ENCODE measurements around the gene FLT3LG. TPM values are rescaled to one million over a fixed set of nuclear protein-coding genes. Genes with fewer than 3 reads are reported as not detected.

FLT3LG gene
- total and polyA plus RNA-seq, 2 of the 8 experiments (the other 6 are each of a cell fraction or from before 2014, with no cell fraction given), result 1.6 to 3.2 TPM

- Histone ChIP-seq H2BK20ac (ENCODE audit: low read length) (no peak overlapping the region), H3K23me2 (ENCODE audit: low read depth, low read length) (no peaks in the 10 kb centered on the region), H3K79me1 (ENCODE audit: low read depth, low read length) (no peaks in the 10 kb centered on the region), H2BK15ac (ENCODE audit: low read length) (no peak overlapping the region), H4K5ac (ENCODE audit: insufficient read length, low read depth, low read length) (no peak overlapping the region), H3K9me3 (ENCODE audit: insufficient read depth in 2 of 2, low read depth in 1 of 2, low read length in 1 of 2) (no peaks in the 10 kb centered on the region), H4K91ac (replicated peaks; ENCODE audit: insufficient read length, low read length) (peak overlapping the region; percentile 40), H2AFZ (ENCODE audit: low read length) (no peak overlapping the region), H3K4me1 (replicated peaks in 1 of 4; ENCODE audit: control insufficient read depth in 3 of 4, insufficient read depth in 4 of 4, low read length in 3 of 4) (0 out of 7 replicates have a peak, but pooled peaks cover 0 to 2% (median 0%) of the 10 kb centered on the region in 4 experiments), H3K4ac (replicated peaks; ENCODE audit: insufficient read length, low read depth, low read length) (no peak overlapping the region), H3K23ac (ENCODE audit: insufficient read length) (no peak overlapping the region), H2BK5ac (ENCODE audit: low read depth, low read length) (no peak overlapping the region), H3K27ac (ENCODE audit: low read depth, low read length) (no peak overlapping the region), H2AK5ac (ENCODE audit: low read depth, low read length) (no peak overlapping the region), H3K9ac (replicated peaks in 1 of 4; ENCODE audit: extremely low read depth in 1 of 4, low read depth in 3 of 4, low read length in 3 of 4) (no peak overlapping the region), H3K18ac (ENCODE audit: extremely low read depth, low read length) (no peak overlapping the region), H4K20me1 (replicated peaks in 1 of 2; ENCODE audit: control insufficient read depth in 1 of 2, insufficient read depth in 2 of 2, low read length in 2 of 2) (no peaks in the 10 kb centered on the region), H4K8ac (ENCODE audit: extremely low read depth, insufficient read depth, low read length) (no peak overlapping the region), H3K56ac (replicated peaks; ENCODE audit: insufficient read length, low read depth, low read length) (no peak overlapping the region), H2BK120ac (replicated peaks; ENCODE audit: low read depth, low read length) (no peak overlapping the region), H3K14ac (ENCODE audit: insufficient read length) (no peak overlapping the region), H3K27me3 (replicated peaks in 1 of 4; ENCODE audit: control insufficient read depth in 3 of 4, extremely low read depth in 1 of 4, insufficient read depth in 3 of 4, low read length in 3 of 4) (no peaks in the 10 kb centered on the region), H2BK12ac (ENCODE audit: low read depth, low read length) (no peak overlapping the region), H3K4me2 (ENCODE audit: insufficient read depth in 1 of 2, low read depth in 2 of 2, low read length in 2 of 2) (no peak overlapping the region), H3K79me2 (ENCODE audit: control insufficient read depth in 1 of 2, insufficient read depth in 2 of 2, low read length in 2 of 2) (no peaks in the 10 kb centered on the region), H3K4me3 (ENCODE audit: extremely low read depth in 1 of 4, insufficient read depth in 2 of 4, low read depth in 3 of 4, low read length in 4 of 4) (no peak overlapping the region), H3K36me3 (ENCODE audit: control insufficient read depth in 2 of 4, insufficient read depth in 4 of 4, low read length in 3 of 4) (no peaks in the 10 kb centered on the region)
- ChIA-PET CTCF (ENCODE audit: partially characterized antibody) (interaction anchor here (0.6 to 3.3 kb wide), 5 partner anchors 9 to 92 kb away, joined by 3 to 22 read pairs (median 7); partner anchors contain the start of gene FLT3LG), POLR2A (ENCODE audit: partially characterized antibody) (interaction anchor here (0.7 to 6.8 kb wide), 7 partner anchors 8 to 28 kb away, joined by 3 to 89 read pairs (median 3); partner anchors contain the start of genes ALDH16A1 and RPS11)
- DNase-seq (ENCODE audit: low read depth in 1 of 2, low spot score in 2 of 2), result no peak
- WGBS, 2 experiments (ENCODE audit: extremely low coverage in 1 of 2, insufficient coverage in 1 of 2, insufficient read length in 1 of 2, insufficient replicate concordance in 2 of 2, low coverage in 1 of 2, low lambda C conversion rate in 2 of 2, missing lambda C conversion rate in 1 of 2), result 91% methylated on average over 5 of the region's 7 CpGs; no CpG with 5 or more reads in 1 of the 2 experiments
- no peak for FAIRE-seq
- TF ChIP-seq KDM1A (IDR thresholded peaks at IDR 0.05; ENCODE audit: borderline replicate concordance, low read length) (no peak), RFX5 (IDR thresholded peaks at IDR 0.05; ENCODE audit: borderline replicate concordance, low read depth, low read length) (no peak), SIRT6 (IDR thresholded peaks at IDR 0.05; ENCODE audit: low read length) (no peak), CEBPB (IDR thresholded peaks at IDR 0.05; ENCODE audit: low read depth, low read length) (no peak), TBP (IDR thresholded peaks at IDR 0.05; ENCODE audit: low read depth, low read length) (no peak), RXRA (IDR thresholded peaks at IDR 0.05; ENCODE audit: insufficient read depth, low read depth, low read length) (no peak), CTCF (IDR thresholded peaks at IDR 0.05; ENCODE audit: control extremely low read depth in 1 of 3, insufficient read depth in 1 of 3, low read depth in 1 of 3, low read length in 3 of 3) (no peak), KDM5A (IDR thresholded peaks at IDR 0.05; ENCODE audit: low read length) (no peak), SP2 (IDR thresholded peaks at IDR 0.05; ENCODE audit: low read length) (no peak), RBBP5 (IDR thresholded peaks at IDR 0.05; ENCODE audit: borderline replicate concordance, low read depth, low read length) (no peak), JUN (IDR thresholded peaks at IDR 0.05; ENCODE audit: low read depth, low read length) (no peak)
These were observed 7.1 kb downstream of the FLT3LG start for GRCh38 chr19:49481020-49481683.

Measured in H1 (cell line).